Measurements from ENCODE around the gene DPYSL5. TPM values are rescaled to one million over a fixed set of nuclear protein-coding genes. Genes with fewer than 3 reads are reported as not detected.
A peak's percentile ranks its signal among the peaks of the same experiment; 100 is the strongest.

Gene DPYSL5
- total and polyA plus RNA-seq, 2 of the 13 experiments (the other 11 are each of a cell fraction or from before 2014, with no cell fraction given): 0.15 TPM; not detected in 1

GRCh38 chr2:26970244-26970927 is 122.5 kb downstream of the DPYSL5 start, which contains the start of gene MAPRE3 (continued):
- TF ChIP-seq ZBTB34 (CRISPR knock-in tag; IDR thresholded peaks at IDR 0.05): no peak
- TF ChIP-seq ZNF484 (CRISPR knock-in tag; IDR thresholded peaks at IDR 0.05; ENCODE audit: borderline replicate concordance, low read depth): no peak
- no peak for TF ChIP-seq GRHL1 (CRISPR knock-in tag; conservative IDR thresholded peaks at IDR 0.05)
- TF ChIP-seq ATF1 (CRISPR knock-in tag; IDR thresholded peaks at IDR 0.05): no peak
- no peak for TF ChIP-seq ZNF782 (CRISPR knock-in tag; IDR thresholded peaks at IDR 0.05; ENCODE audit: borderline replicate concordance)
- no peak for TF ChIP-seq SNAPC2 (CRISPR knock-in tag; IDR thresholded peaks at IDR 0.05)
- no peak for TF ChIP-seq KLF9 (CRISPR knock-in tag; IDR thresholded peaks at IDR 0.05; ENCODE audit: low read depth)
- no peak for TF ChIP-seq ATRX (CRISPR knock-in tag; IDR thresholded peaks at IDR 0.05; ENCODE audit: borderline replicate concordance)
- TF ChIP-seq ZNF639 (CRISPR knock-in tag; conservative IDR thresholded peaks at IDR 0.05): no peak
- peak; percentile 54; the same call in 1 of the 2 replicates for TF ChIP-seq SP4 (CRISPR knock-in tag; IDR thresholded peaks at IDR 0.05)
- TF ChIP-seq ZNF768 (CRISPR knock-in tag; IDR thresholded peaks at IDR 0.05): peak; percentile 80
- TF ChIP-seq ZMYM2 (CRISPR knock-in tag; IDR thresholded peaks at IDR 0.05): no peak
- no peak for TF ChIP-seq NR3C1 (CRISPR knock-in tag; IDR thresholded peaks at IDR 0.05)
- peak; percentile 34; the same call in 1 of the 2 replicates for TF ChIP-seq IRF9 (CRISPR knock-in tag; IDR thresholded peaks at IDR 0.05; ENCODE audit: borderline replicate concordance)
- TF ChIP-seq ZSCAN25 (CRISPR knock-in tag; IDR thresholded peaks at IDR 0.05): peak; percentile 43; the same call in 1 of the 2 replicates
- TF ChIP-seq KAT7 (CRISPR knock-in tag; IDR thresholded peaks at IDR 0.05; ENCODE audit: borderline replicate concordance): no peak
- TF ChIP-seq RNF2 (conservative IDR thresholded peaks at IDR 0.05; ENCODE audit: low read depth): peak; percentile 20; the same call in 1 of the 2 replicates
- no peak for TF ChIP-seq ZNF12 (CRISPR knock-in tag; IDR thresholded peaks at IDR 0.05)
- peak; percentile 46; the same call in 1 of the 2 replicates for TF ChIP-seq MYC (CRISPR knock-in tag; IDR thresholded peaks at IDR 0.05; ENCODE audit: borderline replicate concordance)
- TF ChIP-seq PHF20 (CRISPR knock-in tag; IDR thresholded peaks at IDR 0.05): no peak
- no peak for TF ChIP-seq FOSL1 (CRISPR knock-in tag; IDR thresholded peaks at IDR 0.05; ENCODE audit: borderline replicate concordance)
- no peak for TF ChIP-seq NFKBIZ (CRISPR knock-in tag; IDR thresholded peaks at IDR 0.05)
- TF ChIP-seq NBN (conservative IDR thresholded peaks at IDR 0.05): no peak
- TF ChIP-seq MYPOP (CRISPR knock-in tag; IDR thresholded peaks at IDR 0.05): no peak
- TF ChIP-seq NCOR1 (IDR thresholded peaks at IDR 0.05; ENCODE audit: borderline replicate concordance, low read length): no peak
- no peak for TF ChIP-seq MTA3 (CRISPR knock-in tag; IDR thresholded peaks at IDR 0.05)

Measured in HepG2 (cell line).